HG03135 (cell line): ENCODE results near the gene SH3RF2.
"Not testable (repeated sequence)": the region's sequence is repeated elsewhere in the genome, so short reads cannot be mapped to it uniquely, and the experiment has no call there.

Experiments used
- ATAC-seq: cut with Tn5 transposase; IDR thresholded peaks from one replicate; pipeline ENCODE4 v1.9.1; 2021; ENCODE audit warnings: mild to moderate bottlenecking, moderate library complexity; ENCODE audit not compliant: unreplicated experiment

SH3RF2 gene

DNA sequence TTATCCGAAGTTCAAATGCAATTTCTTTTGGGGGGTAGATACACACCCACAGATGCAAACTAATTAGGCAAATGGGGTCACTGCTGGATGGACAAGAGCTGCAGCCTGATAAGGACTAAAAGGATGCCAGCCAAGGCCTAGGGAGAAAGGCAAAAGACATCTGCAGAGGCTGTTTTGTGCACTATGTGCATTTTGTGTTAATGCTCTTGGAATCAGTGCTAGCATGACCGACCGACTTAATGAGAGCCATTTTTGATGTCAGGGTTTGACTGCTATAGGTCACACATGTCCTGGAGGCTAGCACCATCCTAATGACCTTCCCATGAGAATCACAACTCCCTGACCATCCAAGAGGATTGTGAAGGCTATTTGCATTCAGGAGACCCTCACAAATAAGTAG lies 134.4 kb downstream of the SH3RF2 start:
- ATAC-seq = no peak

DNA sequence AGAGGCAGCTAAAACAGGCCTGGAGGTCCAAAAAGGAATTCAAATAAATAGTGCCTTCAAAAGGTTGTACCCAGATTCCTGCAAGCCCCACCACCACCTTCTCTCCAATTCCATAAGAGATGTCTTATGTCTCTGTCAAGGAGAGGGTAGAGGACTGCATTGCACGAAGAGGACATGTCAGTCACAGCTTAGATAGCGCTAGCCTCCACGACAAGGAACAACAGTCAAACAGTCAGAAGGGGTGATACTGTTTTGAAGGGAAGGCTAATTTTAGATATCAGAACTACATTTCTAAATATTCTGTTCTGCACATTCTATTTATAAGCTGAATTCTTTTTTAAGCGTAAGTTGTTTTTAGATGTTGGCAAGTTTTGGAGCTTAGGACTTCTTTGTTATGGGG lies 134.8 kb downstream of the SH3RF2 start:
- ATAC-seq = no peak

DNA sequence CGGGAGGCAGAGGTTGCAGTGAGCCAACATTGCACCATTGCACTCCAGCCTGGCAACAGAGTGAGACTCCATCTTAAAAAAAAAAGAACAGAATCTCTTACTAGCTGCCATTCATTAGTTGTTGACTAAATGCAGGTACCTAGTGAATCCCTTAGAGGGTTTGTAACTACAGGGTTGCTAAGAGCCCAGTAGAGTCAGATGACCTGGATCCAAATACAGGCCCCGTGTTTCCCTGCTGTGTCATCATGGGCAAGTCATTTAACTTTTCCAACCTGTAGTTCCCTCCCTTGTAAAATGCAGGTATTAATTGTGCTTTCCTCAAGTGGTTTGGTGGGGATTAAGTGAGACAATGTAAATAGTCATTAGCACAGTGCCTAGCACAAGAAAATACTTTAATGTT lies 136.2 kb downstream of the SH3RF2 start:
- ATAC-seq = no peak

DNA sequence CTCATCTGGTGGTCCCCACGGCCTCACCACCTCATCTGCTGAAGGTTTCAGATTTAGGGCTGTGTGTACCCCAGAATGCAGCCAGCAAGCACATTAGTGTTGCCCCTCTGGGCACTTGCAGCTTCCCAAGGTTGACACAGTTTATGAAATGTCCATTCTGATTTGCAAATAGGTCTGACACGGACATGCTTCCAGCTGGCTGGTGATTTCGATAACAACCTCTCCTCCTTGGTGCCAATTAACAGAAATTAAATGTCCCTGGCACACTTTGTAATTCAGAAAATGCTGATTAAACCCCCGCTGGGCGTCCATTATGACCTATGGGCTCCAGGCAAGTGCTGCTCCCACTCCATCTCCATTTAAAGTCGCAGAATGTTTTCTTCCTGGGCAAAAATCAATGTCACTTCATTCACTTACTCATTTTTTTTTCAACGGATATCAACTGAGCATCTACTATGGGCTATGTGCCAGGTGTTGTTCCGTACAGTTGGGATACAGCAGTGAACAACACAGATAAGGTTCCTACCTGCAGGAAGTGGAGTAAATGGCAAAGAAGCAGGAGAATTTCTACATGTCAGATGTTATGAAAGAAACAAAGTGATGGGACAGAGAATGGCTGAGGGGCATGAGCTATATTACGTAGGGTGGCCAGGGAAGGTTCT lies 137.0 kb downstream of the SH3RF2 start:
- no peak for ATAC-seq

DNA sequence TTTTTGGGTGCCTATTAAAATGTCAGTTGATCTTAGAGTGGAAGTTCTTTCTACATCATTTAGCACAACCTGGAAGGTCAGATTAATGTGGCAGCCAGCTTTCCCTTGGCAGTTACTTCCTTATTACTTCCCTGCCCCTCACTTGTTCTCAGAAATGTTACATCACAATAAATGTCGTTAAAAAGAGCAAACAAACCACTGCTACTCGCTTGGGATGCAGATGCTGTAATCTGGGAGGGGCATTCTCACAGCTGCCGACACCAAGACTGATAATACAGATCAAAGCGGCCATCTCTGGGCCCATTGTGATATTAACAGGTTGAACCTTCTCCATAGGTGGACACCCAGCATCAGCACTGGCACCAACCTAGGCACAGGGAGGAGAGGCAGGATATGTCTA lies 139.7 kb downstream of the SH3RF2 start:
- no peak for ATAC-seq

DNA sequence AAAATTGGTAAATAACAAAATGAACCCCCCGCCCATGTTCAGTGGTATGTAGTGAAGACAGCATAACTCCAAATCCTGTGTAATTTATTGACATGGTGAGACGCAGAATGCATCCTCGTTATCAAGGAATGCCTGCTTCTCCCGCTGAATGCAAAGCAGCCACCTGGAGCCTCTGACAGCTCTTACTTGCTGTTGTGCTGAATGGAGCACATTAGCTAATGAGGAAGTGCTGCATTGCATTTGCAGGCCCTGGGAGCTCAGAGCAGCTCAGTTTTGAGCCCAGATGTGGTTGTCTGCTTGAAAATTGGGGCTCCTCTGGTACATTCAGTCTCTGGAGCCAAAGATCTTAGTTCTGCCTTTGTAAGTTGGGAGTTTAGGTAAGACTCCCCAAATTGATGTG lies 140.1 kb downstream of the SH3RF2 start:
- no peak for ATAC-seq

- ATAC-seq = no peak
Observed at GRCh38 chr5:146078566-146078965, 142.2 kb downstream of the SH3RF2 start.

GRCh38 chr5:146079695-146080373 lies 143.5 kb downstream of the SH3RF2 start:
- ATAC-seq = no peak

DNA sequence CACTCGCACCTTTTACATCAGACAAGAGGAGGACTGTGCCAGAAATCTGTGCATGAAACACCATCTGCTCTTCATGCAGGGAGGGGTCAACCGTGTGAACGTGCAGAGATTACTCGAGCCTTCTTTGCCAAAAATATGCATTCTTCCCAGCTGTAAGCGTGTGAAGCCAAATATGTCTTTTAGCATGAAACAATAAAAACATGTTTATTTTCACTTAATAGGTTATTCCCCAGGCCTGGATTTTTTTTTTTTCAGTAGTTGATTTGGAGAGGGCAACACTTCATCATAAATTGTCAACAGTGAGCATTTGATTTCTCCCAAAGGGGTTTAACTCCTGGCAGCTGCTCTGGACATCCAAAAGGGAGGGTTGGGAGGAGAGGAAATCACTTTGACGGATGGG lies 145.2 kb downstream of the SH3RF2 start:
- ATAC-seq = no peak

GRCh38 chr5:146082798-146083197 lies 146.4 kb downstream of the SH3RF2 start:
- ATAC-seq = peak; percentile 91

- ATAC-seq = no peak
Observed at GRCh38 chr5:146084376-146084775, 148.0 kb downstream of the SH3RF2 start.

- ATAC-seq = no peak
Observed at GRCh38 chr5:146088098-146088497, 151.7 kb downstream of the SH3RF2 start.

DNA sequence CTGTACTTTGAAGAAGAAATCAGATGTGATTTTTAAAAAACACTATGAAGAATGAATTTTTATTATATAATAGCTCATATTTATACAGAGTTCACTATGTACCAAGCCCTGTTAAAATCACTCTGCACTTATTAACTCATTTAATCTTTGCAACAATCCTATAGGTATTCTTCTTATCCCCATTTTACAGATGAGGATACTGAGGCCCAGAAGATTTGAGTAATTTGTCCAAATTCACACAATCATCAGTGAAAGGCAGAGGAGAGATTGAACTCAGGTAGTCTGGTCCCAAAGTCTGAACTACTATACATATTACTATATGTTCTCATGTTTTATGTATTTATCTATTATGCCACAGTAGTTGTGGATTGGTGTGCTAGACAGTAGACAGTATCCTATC lies 152.9 kb downstream of the SH3RF2 start:
- no peak for ATAC-seq

DNA sequence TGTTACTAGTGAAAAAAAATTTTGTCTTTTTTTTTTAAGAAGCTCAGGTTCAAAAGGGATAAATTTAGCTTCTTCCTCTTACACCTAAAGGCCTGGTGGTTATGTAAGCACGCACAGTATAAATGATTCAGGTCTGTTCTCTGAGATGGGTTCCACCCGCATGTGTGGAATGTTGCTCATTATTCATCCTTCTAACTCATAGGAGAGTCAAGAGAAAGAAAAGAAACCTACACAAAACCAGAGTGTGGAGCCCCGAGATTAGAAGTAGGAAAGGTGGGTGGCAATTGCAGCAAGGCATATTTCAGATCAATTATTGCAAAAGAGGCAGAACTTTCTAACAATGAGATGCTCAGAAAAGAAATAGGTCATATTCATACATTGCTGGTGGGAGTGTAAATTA lies 155.5 kb downstream of the SH3RF2 start:
- no peak for ATAC-seq

- no peak for ATAC-seq
Observed at GRCh38 chr5:146098047-146098446, 161.7 kb downstream of the SH3RF2 start.

DNA sequence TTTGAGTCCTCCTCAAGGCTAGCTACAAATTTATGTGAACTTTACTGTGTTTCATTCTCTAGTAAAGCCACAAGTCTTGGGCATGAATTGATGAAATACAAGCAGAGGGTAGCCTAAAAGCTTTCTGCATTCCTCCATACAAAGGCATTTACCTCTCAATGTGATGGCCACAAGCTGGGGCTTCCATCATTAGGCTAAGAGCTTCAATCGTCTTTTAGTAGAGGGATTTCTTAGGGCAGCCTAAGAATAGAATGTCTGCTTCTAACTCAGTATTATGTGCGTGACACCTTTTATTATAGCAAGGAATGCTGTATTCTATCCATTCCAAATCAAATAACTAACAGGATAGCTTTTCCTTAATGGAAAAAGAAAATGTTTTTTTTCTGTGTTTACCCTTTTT lies 165.3 kb downstream of the SH3RF2 start:
- no peak for ATAC-seq

- ATAC-seq = no peak
Observed at GRCh38 chr5:146103594-146103993, 167.2 kb downstream of the SH3RF2 start.

DNA sequence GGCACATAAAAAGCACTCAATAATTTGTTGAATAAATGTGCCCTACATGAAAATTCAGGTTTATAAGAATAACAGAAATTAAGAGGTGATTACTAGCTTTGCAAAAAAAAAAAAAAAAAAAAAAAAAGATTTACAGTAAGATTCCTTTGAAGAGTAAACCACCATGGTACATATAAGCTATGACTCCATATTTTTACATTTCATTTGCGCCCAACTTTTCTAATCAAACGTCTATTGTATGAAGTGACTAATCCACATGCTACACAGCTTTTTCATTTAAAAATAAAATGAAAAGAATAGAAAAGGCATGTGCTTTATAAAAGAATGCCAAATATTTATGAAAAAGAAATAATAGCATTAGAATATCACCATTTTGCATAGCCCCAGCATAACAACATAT lies 169.1 kb downstream of the SH3RF2 start, which contains the start of gene PLAC8L1:
PLAC8L1 (minus strand) TSS at position 101 of the 400 bp plus-strand sequence. CDS start 1,266 bp downstream, outside the sequence.
- no peak for ATAC-seq

DNA sequence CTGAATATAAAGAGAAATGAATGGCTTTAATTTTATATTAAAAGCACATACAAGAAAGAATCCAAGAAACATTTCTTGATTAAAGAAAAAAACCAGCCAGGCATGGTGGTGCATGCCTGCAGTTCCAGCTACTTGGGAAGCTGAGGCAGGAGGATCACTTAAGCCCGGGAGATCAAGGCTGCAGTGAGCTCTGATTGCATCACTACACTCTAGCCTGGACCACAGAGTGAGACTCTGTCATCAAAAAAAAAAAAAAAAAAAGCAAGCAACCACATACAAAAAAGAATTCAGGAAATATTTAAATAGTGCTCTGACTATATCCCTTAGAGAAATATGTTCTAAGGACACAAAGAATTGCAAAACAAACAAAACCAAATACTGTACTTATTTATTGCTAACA lies 171.5 kb downstream of the SH3RF2 start:
- no peak for ATAC-seq

DNA sequence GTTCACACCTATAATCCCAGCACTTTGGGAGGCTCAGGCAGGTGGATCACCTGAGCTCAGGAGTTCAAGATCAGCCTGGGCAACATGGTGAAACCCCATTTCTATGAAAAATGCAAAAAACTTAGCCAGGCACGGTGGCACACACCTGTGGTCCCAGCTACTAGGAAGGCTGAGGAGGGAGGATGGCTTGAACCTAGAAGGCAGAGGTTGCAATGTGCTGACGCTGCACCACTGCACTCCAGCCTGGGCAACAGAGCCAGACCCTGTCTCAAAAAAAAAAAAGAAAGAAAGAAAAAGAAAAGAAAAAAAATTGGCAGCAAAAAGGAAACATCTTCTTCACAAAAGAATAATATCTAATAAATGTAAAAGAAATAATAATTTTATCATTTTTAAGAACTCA lies 172.5 kb downstream of the SH3RF2 start:
- ATAC-seq = not testable (repeated sequence)

DNA sequence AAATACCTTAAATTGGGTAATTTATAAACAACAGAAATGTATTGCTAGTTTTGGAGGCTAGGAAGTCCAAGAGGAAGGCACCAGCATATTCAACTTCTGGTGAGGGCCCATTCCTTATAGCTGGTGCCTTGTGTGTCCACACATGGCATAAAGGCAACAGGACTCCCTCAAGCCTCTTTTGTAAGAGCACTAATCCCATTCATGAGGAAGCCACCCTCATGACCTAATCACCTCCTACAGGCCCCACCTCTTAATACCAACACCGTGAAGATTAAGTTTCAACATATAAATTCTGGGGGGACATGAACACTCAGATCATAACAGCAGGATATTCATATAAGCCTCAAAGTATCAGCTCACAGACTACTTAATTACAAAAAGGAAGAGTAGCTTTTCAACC lies 173.0 kb downstream of the SH3RF2 start:
- no peak for ATAC-seq

GRCh38 chr5:146111409-146111808 lies 175.0 kb downstream of the SH3RF2 start:
- no peak for ATAC-seq

- ATAC-seq = no peak
Observed at GRCh38 chr5:146112476-146112875, 176.1 kb downstream of the SH3RF2 start.
